OCI-LY7 (cell line): ENCODE measurements around the gene POPDC2.

Experiments used
- CTCF ChIP-seq: fragments of 200-600 bp; sonication (generic); conservative IDR thresholded peaks from 2 replicates; pipeline ENCODE4 v1.5.1; 2014; ENCODE audit warnings: mild to moderate bottlenecking, antibody characterized with exemption, low read length, moderate library complexity, mixed read lengths
- EZH2phosphoT487 ChIP-seq: fragments of 200-600 bp; sonication (generic); IDR thresholded peaks from 2 replicates; pipeline ENCODE4 v1.6.1; 2018; ENCODE audit warnings: low read depth, borderline replicate concordance, mild to moderate bottlenecking, mixed run types, antibody characterized with exemption, low read length, moderate library complexity, mixed read lengths

GRCh38 chr3:119660474-119661440, at the start of gene POPDC2:
- TF ChIP-seq EZH2phosphoT487: no peak
- TF ChIP-seq CTCF: no peak
